H1 (cell line): ENCODE data around the gene GLT8D2. TPM values are rescaled to one million over a fixed set of nuclear protein-coding genes. Genes with fewer than 3 reads are reported as not detected.
A peak's percentile ranks its signal among the peaks of the same experiment; 100 is the strongest.

ENCODE experiments used
- CTCF ChIA-PET: fragments of 300-600 bp; sonication (Branson Sonifier 250); formaldehyde crosslinking; loops from one replicate; lab custom pipeline; 2021; ENCODE audit not compliant: partially characterized antibody; lab: Charles Lee
- POLR2A ChIA-PET: fragments of 300-600 bp; sonication (Branson Sonifier 250); formaldehyde crosslinking; loops from one replicate; lab custom pipeline; 2021; ENCODE audit warnings: inconsistent platforms; ENCODE audit not compliant: partially characterized antibody; lab: Charles Lee
- DNase-seq, 2 experiments: peaks; one replicate each; pipeline versions ENCODE4 v3.0.0 to v3.0.0-alpha.2; 2010 to 2022; ENCODE audit warnings: low spot score in 2 of 2, low read depth in 1 of 2, mixed read lengths in 1 of 2
- FAIRE-seq: peaks from 2 replicates; lab custom pipeline; 2011; peaks lifted over from hg19 to GRCh38; lab: Jason Lieb, UNC
- H2AFZ ChIP-seq: 2 replicates; pipeline ENCODE4 v1.8.1; 2012; ENCODE audit warnings: low read length, inconsistent platforms
- H2AK5ac ChIP-seq: 2 replicates; pipeline ENCODE4 v1.6.1; 2013; ENCODE audit warnings: low read depth, low read length
- H2BK120ac ChIP-seq: replicated peaks from 2 replicates; pipeline ENCODE3; 2013; ENCODE audit warnings: low read depth, low read length, inconsistent platforms
- H2BK12ac ChIP-seq: 2 replicates; pipeline ENCODE4 v1.6.1; 2013; ENCODE audit warnings: low read depth, low read length
- H2BK15ac ChIP-seq: 2 replicates; pipeline ENCODE4 v1.6.1; 2013; ENCODE audit warnings: low read length
- H2BK20ac ChIP-seq: 2 replicates; pipeline ENCODE4 v1.6.1; 2013; ENCODE audit warnings: low read length
- H2BK5ac ChIP-seq: 2 replicates; pipeline ENCODE4 v1.6.1; 2013; ENCODE audit warnings: low read depth, low read length
- H3K14ac ChIP-seq: 2 replicates; pipeline ENCODE4 v1.6.1; 2013; ENCODE audit warnings: inconsistent platforms; ENCODE audit not compliant: insufficient read length
- H3K18ac ChIP-seq: 2 replicates; pipeline ENCODE4 v1.6.1; 2013; ENCODE audit warnings: low read length; ENCODE audit errors: extremely low read depth
- H3K23ac ChIP-seq: 2 replicates; pipeline ENCODE4 v1.6.1; 2013; ENCODE audit warnings: inconsistent platforms; ENCODE audit not compliant: insufficient read length
- H3K23me2 ChIP-seq: 2 replicates; pipeline ENCODE4 v1.6.1; 2013; ENCODE audit warnings: low read depth, low read length
- H3K27ac ChIP-seq: 2 replicates; pipeline ENCODE4 v1.6.1; 2011; ENCODE audit warnings: low read depth, low read length, inconsistent platforms
- H3K27me3 ChIP-seq, 4 experiments: replicated peaks in 1 of 4; 1 replicate in 1 of 4; 2 replicates in 3 of 4; pipeline versions ENCODE4 v1.6.1 to v1.8.1; 2011 to 2013; ENCODE audit warnings: low read length in 3 of 4, mild to moderate bottlenecking in 3 of 4, inconsistent platforms in 2 of 4, mixed read lengths in 2 of 4, moderate library complexity in 1 of 4; ENCODE audit not compliant: control insufficient read depth in 3 of 4, insufficient read depth in 3 of 4; ENCODE audit errors: extremely low read depth in 1 of 4
- H3K36me3 ChIP-seq, 4 experiments: 2 replicates each; pipeline versions ENCODE4 v1.6.1 to v1.8.1; 2011 to 2013; ENCODE audit warnings: mild to moderate bottlenecking in 4 of 4, low read length in 3 of 4, moderate library complexity in 2 of 4, control low read depth in 1 of 4, inconsistent platforms in 1 of 4; ENCODE audit not compliant: insufficient read depth in 4 of 4, control insufficient read depth in 2 of 4
- H3K4ac ChIP-seq: replicated peaks from 2 replicates; pipeline ENCODE3; 2013; ENCODE audit warnings: low read length, low read depth, mixed read lengths, inconsistent platforms; ENCODE audit not compliant: insufficient read length
- H3K4me1 ChIP-seq, 4 experiments: replicated peaks in 1 of 4; 1 replicate in 1 of 4; 2 replicates in 3 of 4; pipeline versions ENCODE4 v1.6.1 to v1.8.1; 2011 to 2013; ENCODE audit warnings: low read length in 3 of 4, inconsistent platforms in 2 of 4, mixed read lengths in 1 of 4; ENCODE audit not compliant: insufficient read depth in 4 of 4, control insufficient read depth in 3 of 4
- H3K4me2 ChIP-seq, 2 experiments: 2 replicates each; pipeline versions ENCODE4 v1.6.1 to v1.8.1; 2011 to 2013; ENCODE audit warnings: low read depth in 2 of 2, low read length in 2 of 2, control low read depth in 1 of 2, inconsistent platforms in 1 of 2, mild to moderate bottlenecking in 1 of 2; ENCODE audit not compliant: insufficient read depth in 1 of 2
- H3K4me3 ChIP-seq, 4 experiments: fragments of 200-600, 300-600 bp in 1 of 4; sonication (generic), shearing (Covaris generic), sonication (Bioruptor Twin) in 1 of 4; 2 replicates each; pipeline versions ENCODE4 v1.5.1 to v1.8.1; 2011 to 2016; ENCODE audit warnings: low read length in 4 of 4, low read depth in 3 of 4, control low read depth in 2 of 4, inconsistent platforms in 2 of 4, mild to moderate bottlenecking in 2 of 4, mixed read lengths in 1 of 4, moderate library complexity in 1 of 4; ENCODE audit not compliant: insufficient read depth in 2 of 4; ENCODE audit errors: extremely low read depth in 1 of 4
- H3K56ac ChIP-seq: replicated peaks from 2 replicates; pipeline ENCODE3; 2013; ENCODE audit warnings: low read depth, mild to moderate bottlenecking, mixed read lengths, low read length, inconsistent platforms; ENCODE audit not compliant: insufficient read length
- H3K79me1 ChIP-seq: 2 replicates; pipeline ENCODE4 v1.6.1; 2013; ENCODE audit warnings: low read depth, low read length, control low read depth
- H3K79me2 ChIP-seq, 2 experiments: 2 replicates each; pipeline versions ENCODE4 v1.6.1 to v1.8.1; 2012 to 2013; ENCODE audit warnings: low read length in 2 of 2, mild to moderate bottlenecking in 2 of 2, inconsistent platforms in 1 of 2; ENCODE audit not compliant: insufficient read depth in 2 of 2, control insufficient read depth in 1 of 2
- H3K9ac ChIP-seq, 4 experiments: replicated peaks in 1 of 4; 1 replicate in 1 of 4; 2 replicates in 3 of 4; pipeline versions ENCODE4 v1.6.1 to v1.8.1; 2011 to 2013; ENCODE audit warnings: low read depth in 3 of 4, low read length in 3 of 4, control low read depth in 2 of 4, mild to moderate bottlenecking in 2 of 4, moderate library complexity in 2 of 4, inconsistent platforms in 1 of 4; ENCODE audit errors: extremely low read depth in 1 of 4
- H3K9me3 ChIP-seq, 2 experiments: 2 replicates each; pipeline versions ENCODE4 v1.6.1 to v1.8.1; 2012 to 2013; ENCODE audit warnings: mild to moderate bottlenecking in 2 of 2, moderate library complexity in 2 of 2, control low read depth in 1 of 2, inconsistent platforms in 1 of 2, low read depth in 1 of 2, low read length in 1 of 2, mixed read lengths in 1 of 2; ENCODE audit not compliant: insufficient read depth in 2 of 2
- H4K20me1 ChIP-seq, 2 experiments: replicated peaks in 1 of 2; 2 replicates each; pipeline versions ENCODE3 to v1.8.1; 2011 to 2013; ENCODE audit warnings: inconsistent platforms in 2 of 2, low read length in 2 of 2, mild to moderate bottlenecking in 1 of 2; ENCODE audit not compliant: insufficient read depth in 2 of 2, control insufficient read depth in 1 of 2
- H4K5ac ChIP-seq: 2 replicates; pipeline ENCODE4 v1.6.1; 2013; ENCODE audit warnings: low read length, low read depth, mixed read lengths, inconsistent platforms; ENCODE audit not compliant: insufficient read length
- H4K8ac ChIP-seq: 2 replicates; pipeline ENCODE4 v1.8.0; 2013; ENCODE audit warnings: mild to moderate bottlenecking, moderate library complexity, low read length, inconsistent platforms; ENCODE audit not compliant: insufficient read depth; ENCODE audit errors: extremely low read depth
- H4K91ac ChIP-seq: replicated peaks from 2 replicates; pipeline ENCODE3; 2013; ENCODE audit warnings: low read length, mixed read lengths, inconsistent platforms; ENCODE audit not compliant: insufficient read length
- ASH2L ChIP-seq: fragments of 200-600, 300-600 bp; sonication (generic); IDR thresholded peaks from one replicate; pipeline ENCODE4 v1.7.1; 2017; ENCODE audit warnings: low read length
- E2F6 ChIP-seq: IDR thresholded peaks from 2 replicates; pipeline ENCODE4 v1.6.1; 2012; ENCODE audit warnings: inconsistent platforms
- EZH2 ChIP-seq: fragments of 200-600 bp; sonication (generic); IDR thresholded peaks from 2 replicates; pipeline ENCODE4 v1.7.1; 2012; ENCODE audit warnings: low read depth, mild to moderate bottlenecking, moderate library complexity, low read length, inconsistent platforms; ENCODE audit not compliant: severe bottlenecking
- HDAC2 ChIP-seq, 2 experiments: fragments of 300-600 bp in 1 of 2; sonication (generic) in 1 of 2; IDR thresholded peaks; 2 replicates each; pipeline ENCODE4 v1.6.1; 2011 to 2012; ENCODE audit warnings: low read depth in 2 of 2, low read length in 2 of 2, mild to moderate bottlenecking in 2 of 2, moderate library complexity in 2 of 2, borderline replicate concordance in 1 of 2, inconsistent platforms in 1 of 2
- KDM4A ChIP-seq: IDR thresholded peaks from one replicate; pipeline ENCODE4 v1.7.1; 2012; ENCODE audit warnings: low read depth, mild to moderate bottlenecking, moderate library complexity, low read length, inconsistent platforms; ENCODE audit not compliant: severe bottlenecking
- NRF1 ChIP-seq: IDR thresholded peaks from 2 replicates; pipeline ENCODE4 v1.6.1; 2011; ENCODE audit warnings: mild to moderate bottlenecking, low read depth, low read length, improper control_type of control experiment
- SAP30 ChIP-seq: fragments of 300-600 bp; sonication (generic); IDR thresholded peaks from 2 replicates; pipeline ENCODE4 v1.7.1; 2012; ENCODE audit warnings: low read length, moderate library complexity, mild to moderate bottlenecking, inconsistent platforms; ENCODE audit not compliant: insufficient read depth, insufficient replicate concordance
- YY1 ChIP-seq: IDR thresholded peaks from 2 replicates; pipeline ENCODE4 v1.6.1; 2011; ENCODE audit warnings: low read depth, mild to moderate bottlenecking, low read length
- WGBS, 2 experiments: shearing (Covaris generic) in 1 of 2; methylation state at CpG; one replicate each; pipeline versions ENCODE4 v1.1.6 to v1.1.7; 2013 to 2015; ENCODE audit warnings: low lambda C conversion rate in 2 of 2, mixed read lengths in 2 of 2, inconsistent platforms in 1 of 2, low coverage in 1 of 2, missing lambda C conversion rate in 1 of 2; ENCODE audit not compliant: insufficient replicate concordance in 2 of 2, insufficient coverage in 1 of 2, insufficient read length in 1 of 2; ENCODE audit errors: extremely low coverage in 1 of 2, missing lambda C conversion rate in 1 of 2; 5-methylcytosine and 5-hydroxymethylcytosine counted together
- polyA plus RNA-seq, 7 experiments: library from polyadenylated mRNA; depleted of rRNA in 3 of 7; stranded (reverse) in 5 of 7; unstranded in 2 of 7; fragments of >200 nt in 5 of 7; fragments of 200-250 nt in 2 of 7; gene quantifications; 1 replicate in 5 of 7; 2 replicates in 1 of 7; 4 replicates in 1 of 7; pipeline versions ENCODE4 v1.2.1 to v1.2.3, GENCODE V29; 2011 to 2013; ENCODE audit warnings: missing spikeins in 2 of 7, mixed read lengths in 2 of 7
- total RNA-seq: library from RNA; stranded (reverse); fragmentation: NEBNext Ultra II Directional; extraction: Animal tissue kit (Norgen Biotek cat#: 25700); gene quantifications from 2 replicates; pipeline ENCODE4 v1.2.1, GENCODE V29; 2021

Gene GLT8D2
- total and polyA plus RNA-seq, 2 of the 8 experiments (the other 6 are each of a cell fraction or from before 2014, with no cell fraction given): 6.8 to 9.8 TPM

DNA sequence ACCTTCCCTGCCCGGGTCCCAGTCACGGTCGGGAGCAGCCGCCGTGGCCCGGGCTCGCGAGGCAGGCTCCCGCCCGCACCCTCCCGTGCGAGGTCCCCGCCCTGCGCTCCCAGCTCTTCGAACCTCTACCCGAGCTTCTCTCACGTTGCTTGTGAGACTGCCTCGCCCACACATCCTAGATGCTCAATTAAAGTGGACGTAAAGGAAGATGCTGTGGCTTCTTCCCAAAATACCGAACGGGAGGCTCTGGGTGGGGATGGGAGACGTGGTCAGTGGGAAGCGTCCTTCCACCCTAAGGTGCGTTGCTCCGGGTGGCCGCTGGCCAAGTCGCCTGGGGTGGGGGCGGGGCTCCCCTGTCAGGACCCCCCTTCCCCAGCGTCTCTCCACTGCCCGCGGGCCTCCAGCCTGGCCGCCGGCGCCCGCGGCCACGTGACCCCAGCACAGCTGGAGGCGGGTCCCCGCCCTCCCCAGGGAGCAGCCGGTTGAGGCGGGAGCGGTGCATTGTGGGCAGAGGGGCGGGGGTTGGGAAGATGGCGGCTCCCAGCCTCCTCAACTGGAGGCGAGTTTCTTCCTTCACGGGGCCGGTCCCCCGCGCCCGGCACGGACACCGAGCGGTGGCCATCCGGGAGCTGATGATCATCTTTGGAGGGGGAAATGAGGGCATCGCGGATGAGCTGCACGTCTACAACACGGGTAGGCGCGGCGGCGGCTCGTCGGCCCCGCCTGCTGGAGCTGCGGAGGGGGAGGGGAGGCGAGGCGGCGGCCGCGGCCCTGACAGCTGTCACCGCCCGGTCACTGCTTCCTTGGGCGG, 14.2 kb upstream of the GLT8D2 start, which contains the start of gene HCFC2:
TSS of gene HCFC2 (plus strand) at position 501 of the 811 bp plus-strand sequence. CDS start at position 531, 30 bp downstream.
- Histone ChIP-seq H3K23me2 (peaks cover 5% of the 10 kb centered on the region; the same call in 1 of the 2 replicates), H2BK15ac (no peak within 1 kb of the TSS; the same call in 1 of the 2 replicates), H4K91ac (peak within 1 kb of the TSS; percentile 72), H4K20me1 (no peaks in the 10 kb centered on the region), H3K23ac (no peak within 1 kb of the TSS), H3K56ac (no peak within 1 kb of the TSS), H3K4ac (no peak within 1 kb of the TSS), H2BK120ac (no peak within 1 kb of the TSS), H3K4me2 (peak within 1 kb of the TSS; percentile 67 to 82), H3K4me1 (peaks cover 0 to 4% (median 3%) of the 10 kb centered on the region in 4 experiments; a peak in 4 of 7 replicates), H4K8ac (peak within 1 kb of the TSS; percentile 87), H3K14ac (no peak within 1 kb of the TSS), H2BK12ac (peak within 1 kb of the TSS; percentile 51; the same call in 1 of the 2 replicates), H3K4me3 (peak within 1 kb of the TSS; percentile 76 to 97 (median 91)), H4K5ac (peak within 1 kb of the TSS; percentile 74), H3K79me1 (no peaks in the 10 kb centered on the region), H3K9me3 (no peaks in the 10 kb centered on the region), H2AK5ac (no peak within 1 kb of the TSS), H3K9ac (peak within 1 kb of the TSS; percentile 36 to 71 (median 55); a peak in 6 of 7 replicates), H2AFZ (peak within 1 kb of the TSS; percentile 96), H3K36me3 (no peaks in the 10 kb centered on the region), H3K18ac (peak within 1 kb of the TSS; percentile 92), H3K79me2 (no peaks in the 10 kb centered on the region), H2BK20ac (no peak within 1 kb of the TSS), H3K27me3 (peaks cover 0 to 5% (median 0%) of the 10 kb centered on the region in 4 experiments; a peak in 3 of 7 replicates), H2BK5ac (peak within 1 kb of the TSS; percentile 60; the same call in 1 of the 2 replicates), H3K27ac (no peak within 1 kb of the TSS)
- DNase-seq (peak in 1 of 2 experiments; percentile 94), FAIRE-seq (no peak)
- ChIA-PET POLR2A (interaction anchor here (1.0 to 1.9 kb wide), 5 partner anchors 9 to 74 kb away, joined by 3 to 10 read pairs (median 4); partner anchors contain the start of genes GLT8D2 and NFYB), CTCF (interaction anchor here (0.6 to 1.8 kb wide), 4 partner anchors 22 to 373 kb away, joined by 3 to 6 read pairs (median 4); no protein-coding TSS in a partner anchor)
- 1% methylated on average over 59 of the region's 74 CpGs; no CpG with 5 or more reads in 1 of the 2 experiments for WGBS, 2 experiments
- TF ChIP-seq E2F6: 0 out of 2 replicates have a peak, but pooled peaks have one; percentile 30
- peak; percentile 61 for TF ChIP-seq SAP30
- no peak for TF ChIP-seq EZH2
- TF ChIP-seq YY1: peak; percentile 95
- TF ChIP-seq NRF1: no peak
- TF ChIP-seq HDAC2 (IDR thresholded peaks at IDR 0.05; ENCODE audit: borderline replicate concordance in 1 of 2, low read depth in 2 of 2, low read length in 2 of 2): peak; percentile 68 to 98; a peak in 3 of 4 replicates
- TF ChIP-seq KDM4A: peak; percentile 79
- peak; percentile 99 for TF ChIP-seq ASH2L
